Measurements from ENCODE around the gene NCAPD3.

The NCAPD3 gene

DNA sequence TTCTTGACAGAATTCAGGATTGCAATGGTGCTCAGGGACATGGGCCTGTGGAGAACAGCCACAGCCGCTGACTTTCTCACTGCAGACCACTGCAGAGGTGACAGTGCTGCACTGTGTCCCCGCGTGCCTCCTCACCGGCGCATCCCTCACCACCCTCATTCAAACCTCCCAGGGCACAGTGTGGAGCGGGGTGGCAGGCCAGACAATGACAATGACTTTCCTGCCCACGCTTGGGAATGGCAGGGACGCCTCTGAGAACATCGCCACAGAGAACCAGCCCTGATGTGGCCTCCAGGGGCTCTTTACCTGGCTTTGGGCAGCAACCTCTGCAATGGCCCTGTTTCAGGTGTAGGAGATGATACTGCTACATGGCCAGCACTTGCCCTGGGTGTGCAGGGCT, 65.7 kb downstream of the NCAPD3 start:
- DNase-seq (ENCODE audit: low spot score) = no peak

GRCh38 chr11:134157451-134157850, 66.3 kb downstream of the NCAPD3 start:
- no peak for DNase-seq (ENCODE audit: low spot score)

GRCh38 chr11:134155946-134156865, 67.6 kb downstream of the NCAPD3 start:
- DNase-seq (ENCODE audit: low spot score) = no peak

- no peak for DNase-seq (ENCODE audit: low spot score)
Observed at GRCh38 chr11:134155456-134155855, 68.3 kb downstream of the NCAPD3 start.

DNA sequence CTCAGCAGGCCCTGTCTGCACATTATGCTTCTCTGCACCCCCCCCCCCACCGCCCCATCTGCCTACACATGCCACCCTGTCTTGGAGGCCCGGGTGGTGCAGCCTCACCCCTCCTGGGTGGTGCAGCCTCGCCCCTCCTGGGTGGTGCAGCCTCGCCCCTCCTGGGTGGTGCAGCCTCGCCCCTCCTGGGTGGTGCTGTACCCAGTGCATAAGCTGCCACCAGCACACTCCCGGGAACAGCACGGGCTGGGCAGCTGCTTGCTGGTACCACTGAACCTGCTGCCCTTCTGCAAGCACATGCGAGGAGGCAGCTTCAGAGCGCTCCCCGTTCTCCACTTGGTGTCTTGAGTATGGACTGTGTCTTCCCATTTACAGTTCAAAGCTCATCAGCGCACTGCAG, 69.3 kb downstream of the NCAPD3 start:
- no peak for DNase-seq (ENCODE audit: low spot score)

DNA sequence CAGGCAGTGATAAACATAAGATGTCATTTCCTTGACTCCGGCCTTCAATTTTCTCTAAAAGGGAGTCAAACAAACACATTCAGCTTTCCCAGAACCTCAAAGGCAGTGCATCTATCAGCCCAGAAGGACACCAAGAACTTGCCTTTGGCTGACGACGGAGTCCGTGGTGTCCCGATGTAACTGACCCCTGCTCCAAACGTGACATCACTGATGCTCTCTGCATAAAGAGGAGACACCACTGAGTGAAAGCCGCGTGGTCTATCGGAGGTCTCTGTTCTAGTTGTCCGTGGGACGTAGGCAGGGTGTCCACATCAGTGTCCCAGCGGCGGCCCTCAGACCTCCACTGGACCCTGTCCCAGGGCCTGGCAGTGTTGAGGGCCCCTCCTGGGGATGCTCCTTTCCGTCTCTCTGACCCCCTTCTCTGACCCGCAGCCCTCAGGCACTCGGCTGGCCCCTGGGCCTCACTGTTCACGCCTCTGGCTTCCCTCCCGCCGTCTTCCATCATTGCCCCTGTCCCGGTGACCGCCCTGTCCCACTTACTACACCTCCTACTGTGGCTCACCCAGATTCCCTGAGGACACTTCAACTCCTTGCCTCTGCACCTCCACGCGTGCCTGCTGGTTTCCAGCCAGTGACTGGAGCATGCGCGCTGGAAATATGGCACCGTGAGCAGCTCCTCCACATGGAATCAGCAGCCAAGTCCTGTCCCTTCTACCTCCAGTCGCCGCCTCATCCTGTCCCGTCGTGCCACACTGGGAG, 70.4 kb downstream of the NCAPD3 start:
- no peak for DNase-seq (ENCODE audit: low spot score)

- DNase-seq (ENCODE audit: low spot score) = no peak
Observed at GRCh38 chr11:134152696-134153095, 71.1 kb downstream of the NCAPD3 start.

GRCh38 chr11:134151083-134151747, 72.6 kb downstream of the NCAPD3 start:
- no peak for DNase-seq (ENCODE audit: low spot score)

DNA sequence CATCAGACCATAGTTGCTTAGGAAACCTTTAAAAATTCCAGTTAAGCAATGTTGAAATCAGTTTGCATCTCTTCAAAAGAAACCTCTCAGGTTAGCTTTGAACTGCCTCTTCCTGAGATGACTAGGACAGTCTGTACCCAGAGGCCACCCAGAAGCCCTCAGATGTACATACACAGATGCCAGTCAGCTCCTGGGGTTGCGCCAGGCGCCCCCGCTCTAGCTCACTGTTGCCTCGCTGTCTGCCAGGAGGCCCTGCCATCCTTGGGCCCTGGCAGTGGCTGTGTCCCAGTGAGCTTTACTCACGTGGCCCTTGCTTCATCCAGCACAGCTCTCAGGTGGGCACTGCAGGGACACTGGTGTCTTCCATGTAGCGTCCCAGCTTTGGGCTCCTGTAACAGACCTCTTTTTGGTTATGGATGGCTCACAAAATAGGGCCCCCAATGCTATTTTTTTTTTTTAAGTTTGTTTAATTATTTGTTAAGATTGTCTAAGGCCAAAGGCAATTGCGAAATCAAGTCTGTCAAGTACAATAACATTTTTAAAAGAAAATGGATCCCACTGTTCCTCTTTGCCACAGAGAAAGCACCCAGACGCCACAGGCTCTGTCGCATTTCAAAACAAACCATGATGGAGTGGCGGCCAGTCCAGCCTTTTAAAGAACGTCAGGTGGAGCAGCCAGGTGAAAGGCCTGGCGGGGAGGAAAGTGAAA, 73.4 kb downstream of the NCAPD3 start:
- peak; percentile 25 for DNase-seq (ENCODE audit: low spot score)

DNA sequence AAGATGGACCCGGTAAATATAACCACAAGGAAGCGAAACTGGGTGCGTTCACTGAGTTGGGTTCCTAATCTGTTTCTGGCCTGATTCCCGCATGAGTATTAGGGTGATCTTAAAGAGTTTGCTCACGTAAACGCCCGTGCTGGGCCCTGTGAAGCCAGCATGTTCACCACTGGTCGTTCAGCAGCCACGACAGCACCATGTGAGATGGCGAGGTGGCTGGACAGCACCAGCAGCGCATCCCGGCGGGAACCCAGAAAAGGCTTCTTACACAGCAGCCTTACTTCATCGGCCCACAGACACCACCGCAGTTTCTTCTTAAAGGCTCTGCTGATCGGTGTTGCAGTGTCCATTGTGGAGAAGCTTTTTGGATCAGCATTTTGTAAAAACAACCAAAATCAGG, 74.4 kb downstream of the NCAPD3 start:
- DNase-seq (ENCODE audit: low spot score) = no peak

DNA sequence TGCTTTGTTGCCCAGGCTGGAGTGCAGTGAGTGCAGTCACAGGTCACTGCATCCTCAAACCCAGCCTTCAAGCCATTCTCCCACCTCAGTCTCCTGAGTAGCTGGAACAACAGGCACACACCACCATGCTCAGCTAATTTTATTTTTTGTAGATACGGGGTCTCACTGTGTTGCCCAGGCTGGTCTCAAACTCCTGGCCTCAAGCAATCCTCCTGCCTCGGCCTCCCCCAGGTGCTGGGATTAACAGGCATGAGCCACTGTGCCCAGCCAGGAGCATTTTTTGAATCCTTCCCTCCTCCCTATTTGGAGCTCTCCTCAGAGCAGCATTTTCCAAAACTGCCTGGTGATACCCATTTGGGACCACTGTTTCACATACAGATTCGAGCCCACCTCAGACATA, 77.2 kb downstream of the NCAPD3 start:
- no peak for DNase-seq (ENCODE audit: low spot score)

- DNase-seq (ENCODE audit: low spot score) = no peak
Observed at GRCh38 chr11:134145715-134146114, 78.1 kb downstream of the NCAPD3 start.

- no peak for DNase-seq (ENCODE audit: low spot score)
Observed at GRCh38 chr11:134144744-134145143, 79.0 kb downstream of the NCAPD3 start.

DNA sequence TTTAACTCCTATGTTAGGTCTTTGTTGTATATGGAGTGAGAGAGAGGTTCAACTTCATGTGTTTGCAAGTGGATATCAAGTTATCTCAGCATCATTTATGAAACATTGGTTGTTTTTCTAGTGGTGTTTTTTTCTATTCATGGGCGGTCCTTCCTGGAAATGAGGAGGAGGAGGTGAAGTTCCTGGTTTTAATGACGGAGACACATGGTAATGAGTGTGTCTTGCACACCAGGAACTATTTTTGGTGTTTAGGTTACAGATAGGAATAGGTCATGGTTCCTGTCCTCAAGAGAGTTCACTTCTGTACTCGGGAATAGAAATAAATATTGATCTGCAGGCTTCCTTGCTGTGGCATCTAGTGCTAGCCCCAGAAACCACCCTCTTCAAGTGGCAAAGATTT, 80.0 kb downstream of the NCAPD3 start:
- DNase-seq (ENCODE audit: low spot score) = no peak

GRCh38 chr11:134142536-134142935, 81.2 kb downstream of the NCAPD3 start:
- DNase-seq (ENCODE audit: low spot score) = no peak

- DNase-seq (ENCODE audit: low spot score) = no peak
Observed at GRCh38 chr11:134140961-134141490, 82.7 kb downstream of the NCAPD3 start.

- DNase-seq (ENCODE audit: low spot score) = peak; percentile 62
Observed at GRCh38 chr11:134139873-134140331, 83.9 kb downstream of the NCAPD3 start.

GRCh38 chr11:134139303-134139872, 84.4 kb downstream of the NCAPD3 start:
- DNase-seq (ENCODE audit: low spot score) = no peak

DNA sequence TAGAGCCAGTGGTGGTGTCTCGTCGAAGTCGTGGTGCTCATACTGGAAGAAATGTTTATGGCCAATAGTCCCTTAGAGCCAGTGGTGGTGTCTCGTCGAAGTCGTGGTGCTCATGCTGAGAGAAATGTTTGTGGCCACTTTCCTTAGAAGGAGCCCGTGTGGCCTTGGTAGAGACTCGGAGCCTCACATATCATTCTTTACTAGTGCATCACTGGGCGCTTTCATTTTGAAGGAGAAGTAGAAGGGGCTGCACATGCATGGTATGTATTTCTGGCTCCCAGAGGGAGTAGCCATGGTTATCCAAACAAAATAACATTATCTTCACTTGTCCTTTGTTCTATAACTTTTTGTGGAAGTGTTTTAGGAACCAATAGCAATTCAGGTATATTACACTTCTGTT, 85.4 kb downstream of the NCAPD3 start:
- DNase-seq (ENCODE audit: low spot score) = no peak

DNA sequence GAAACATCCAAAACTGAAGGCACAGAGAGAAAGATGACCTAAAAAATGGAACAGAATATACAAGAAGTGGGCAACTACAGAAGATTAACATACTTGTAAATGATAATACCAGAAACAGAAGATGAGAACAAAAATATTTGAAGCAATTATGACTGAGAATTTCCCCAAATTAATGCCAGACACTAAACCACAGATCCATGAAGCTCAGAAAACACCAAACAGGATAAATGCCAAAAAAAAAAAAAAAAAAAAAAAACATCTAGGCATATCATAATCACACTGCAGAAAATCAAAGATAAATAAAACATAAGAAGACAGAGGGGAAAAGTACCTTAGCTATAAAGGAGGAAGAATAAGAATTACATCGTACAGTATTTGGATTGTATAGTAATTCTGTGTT, 89.6 kb downstream of the NCAPD3 start:
- no peak for DNase-seq (ENCODE audit: low spot score)

DNA sequence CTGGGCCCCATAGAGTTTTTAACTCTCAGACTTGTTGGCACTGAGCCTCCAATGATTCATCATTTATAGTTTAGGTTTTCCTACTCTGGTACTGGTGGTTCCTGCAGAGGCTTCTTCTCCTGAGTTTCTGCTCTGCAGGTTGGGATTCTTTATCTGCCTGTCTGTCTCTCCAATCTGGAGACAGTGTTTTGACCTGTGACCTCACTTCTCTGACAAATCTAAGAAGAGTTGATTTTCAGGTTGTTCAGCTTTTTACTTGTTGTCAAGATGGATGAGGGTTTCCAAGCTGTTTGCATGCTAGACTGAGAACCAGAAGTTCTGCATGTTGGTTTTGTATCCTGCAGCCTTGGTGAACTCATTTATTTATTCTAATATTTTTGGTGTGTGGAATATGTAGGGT, 91.0 kb downstream of the NCAPD3 start:
- DNase-seq (ENCODE audit: low spot score) = no peak

Measured in activated CD4-positive, alpha-beta T cell treated with anti-CD3 and anti-CD28 coated beads, Interleukin-2, Interleukin-4, amounts not matched to agents 100 ng/mL and 50 ng/mL, durations not matched to agents 16 hours and 8 hours (primary cell).